Left ventricle myocardium inferior (tissue), 1 donor: Measurements from ENCODE around the gene ANKRD24. TPM values are rescaled to one million over a fixed set of nuclear protein-coding genes. Genes with fewer than 3 reads are reported as not detected.

Experiments
- DNase-seq: peaks from one replicate; pipeline ENCODE4 v3.0.0-alpha.2; 2020
- H3K27ac ChIP-seq: fragments of 200-600 bp; replicated peaks from 2 replicates; pipeline ENCODE4 v1.8.0; 2021
- H3K27me3 ChIP-seq: fragments of 200-600 bp; 2 replicates; pipeline ENCODE4 v1.8.0; 2021; ENCODE audit warnings: low read depth
- H3K36me3 ChIP-seq: fragments of 200-600 bp; 2 replicates; pipeline ENCODE4 v1.8.0; 2021
- H3K4me1 ChIP-seq: fragments of 200-600 bp; 2 replicates; pipeline ENCODE4 v1.8.0; 2021
- H3K4me3 ChIP-seq: fragments of 200-600 bp; 2 replicates; pipeline ENCODE4 v1.8.0; 2021; ENCODE audit warnings: mild to moderate bottlenecking, moderate library complexity
- H3K9me3 ChIP-seq: fragments of 200-600 bp; replicated peaks from 2 replicates; pipeline ENCODE4 v1.8.0; 2021
- CTCF ChIP-seq: fragments of 200-600 bp; IDR thresholded peaks from 2 replicates; pipeline ENCODE4 v1.8.0; 2021; ENCODE audit warnings: antibody characterized with exemption, mild to moderate bottlenecking, borderline replicate concordance
- intact Hi-C: fragments of 100-400 bp; cut with micrococcal nuclease; formaldehyde crosslinking; loops from one replicate; pipeline ENCODE4 v1.11.0; 2022
- total RNA-seq: library from RNA; stranded (reverse); fragmentation: NEBNext Ultra II Directional; extraction: Animal tissue kit (Norgen Biotek cat#: 25700); gene quantifications from one replicate; pipeline ENCODE4 v1.2.1, GENCODE V29; 2021
- donor health status: DM: no; HTN: yes; CAD: no; lungs with severe emphysema.

The ANKRD24 gene
- total RNA-seq, 1 donor from 2014 or later: 0.22 TPM

GRCh38 chr19:4201798-4202197 is 19.3 kb downstream of the ANKRD24 start:
- Histone ChIP-seq H3K9me3 (no peaks in the 10 kb centered on the region), H3K4me3 (no peak overlapping the region), H3K27me3 (peaks cover 34% of the 10 kb centered on the region), H3K27ac (no peak overlapping the region), H3K36me3 (no peaks in the 10 kb centered on the region), H3K4me1 (peaks cover 18% of the 10 kb centered on the region)
- no peak for TF ChIP-seq CTCF
- intact Hi-C loops: no loop called here
- DNase-seq: no peak

DNA sequence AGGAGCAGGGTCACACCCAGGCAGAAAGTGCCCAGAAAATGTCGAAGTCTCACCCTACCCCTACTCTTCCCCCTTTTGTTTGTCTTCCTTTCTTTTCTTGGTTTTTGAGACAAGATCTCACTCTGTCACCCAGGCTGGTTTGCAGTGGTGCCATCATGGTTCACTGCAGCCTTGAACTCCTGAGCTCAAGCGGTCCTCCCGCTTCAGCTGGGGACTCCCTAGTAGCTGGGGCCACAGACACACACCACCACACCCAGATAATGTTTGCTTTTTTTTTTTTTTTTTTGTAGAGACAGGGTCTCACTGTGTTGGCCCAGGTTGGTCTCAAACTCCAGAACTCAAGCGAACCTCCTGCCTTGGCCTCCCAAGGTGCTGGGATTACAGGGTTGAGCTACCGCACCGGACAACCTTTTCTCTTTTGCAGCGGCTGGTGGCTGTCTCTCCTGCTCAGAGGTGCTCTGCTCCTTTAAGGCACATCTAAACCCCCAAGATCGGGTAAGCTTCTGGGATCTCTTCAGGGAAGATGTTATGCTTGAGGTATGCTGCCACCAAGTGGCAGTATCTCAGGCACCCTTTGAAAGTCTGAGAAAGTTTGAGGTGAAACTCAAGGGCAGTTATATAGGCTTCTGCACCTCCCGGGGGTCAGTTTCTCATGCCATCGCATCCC is 24.5 kb downstream of the ANKRD24 start:
- H3K9me3 ChIP-seq: no peaks in the 10 kb centered on the region
- no peak overlapping the region for H3K27ac ChIP-seq
- intact Hi-C loops: no loop called here
- H3K4me3 ChIP-seq: no peak overlapping the region
- H3K4me1 ChIP-seq: peaks cover 11% of the 10 kb centered on the region
- peak; percentile 18 for TF ChIP-seq CTCF
- H3K27me3 ChIP-seq: peaks cover 39% of the 10 kb centered on the region
- no peak for DNase-seq
- no peaks in the 10 kb centered on the region for H3K36me3 ChIP-seq

DNA sequence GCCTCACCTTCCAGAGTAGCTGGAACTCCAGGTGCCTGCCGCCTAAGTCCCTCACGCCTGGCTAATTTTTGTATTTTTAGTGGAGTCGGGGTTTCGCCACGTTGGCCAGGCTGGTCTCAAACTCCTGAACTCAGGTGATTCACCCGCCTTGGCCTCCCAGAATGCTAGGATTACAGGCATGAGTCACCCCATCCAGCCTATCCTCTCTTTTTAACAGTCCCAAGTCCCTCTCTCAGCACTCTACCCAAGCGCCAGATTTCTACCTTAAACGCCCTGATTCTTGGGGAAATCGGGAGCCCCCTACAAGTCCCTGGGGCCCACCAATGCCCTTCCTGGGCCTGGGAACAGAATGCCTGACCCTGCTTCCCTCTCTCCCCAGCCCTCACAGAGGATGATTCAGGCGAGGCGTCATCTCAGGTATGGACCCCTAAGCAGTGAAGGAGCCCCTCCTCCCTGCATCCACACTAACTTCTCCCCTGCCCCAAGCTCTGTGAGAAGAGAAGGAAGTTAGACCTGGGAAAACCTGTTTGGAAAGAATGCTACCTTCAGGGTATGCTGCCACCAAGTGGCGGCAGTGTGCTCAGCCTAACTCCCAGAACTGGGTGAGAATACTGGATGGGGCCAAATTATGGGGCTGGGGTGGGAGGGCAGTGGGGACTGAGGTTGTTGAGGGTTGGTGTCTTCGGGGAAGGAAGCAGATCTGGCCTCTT is 26.1 kb downstream of the ANKRD24 start:
- no peak overlapping the region for H3K27ac ChIP-seq
- H3K4me3 ChIP-seq: no peak overlapping the region
- peaks cover 44% of the 10 kb centered on the region for H3K27me3 ChIP-seq
- TF ChIP-seq CTCF: peak; percentile 42
- no peak for DNase-seq
- no peaks in the 10 kb centered on the region for H3K9me3 ChIP-seq
- intact Hi-C loops: no loop called here
- peaks cover 11% of the 10 kb centered on the region for H3K4me1 ChIP-seq
- no peaks in the 10 kb centered on the region for H3K36me3 ChIP-seq

DNA sequence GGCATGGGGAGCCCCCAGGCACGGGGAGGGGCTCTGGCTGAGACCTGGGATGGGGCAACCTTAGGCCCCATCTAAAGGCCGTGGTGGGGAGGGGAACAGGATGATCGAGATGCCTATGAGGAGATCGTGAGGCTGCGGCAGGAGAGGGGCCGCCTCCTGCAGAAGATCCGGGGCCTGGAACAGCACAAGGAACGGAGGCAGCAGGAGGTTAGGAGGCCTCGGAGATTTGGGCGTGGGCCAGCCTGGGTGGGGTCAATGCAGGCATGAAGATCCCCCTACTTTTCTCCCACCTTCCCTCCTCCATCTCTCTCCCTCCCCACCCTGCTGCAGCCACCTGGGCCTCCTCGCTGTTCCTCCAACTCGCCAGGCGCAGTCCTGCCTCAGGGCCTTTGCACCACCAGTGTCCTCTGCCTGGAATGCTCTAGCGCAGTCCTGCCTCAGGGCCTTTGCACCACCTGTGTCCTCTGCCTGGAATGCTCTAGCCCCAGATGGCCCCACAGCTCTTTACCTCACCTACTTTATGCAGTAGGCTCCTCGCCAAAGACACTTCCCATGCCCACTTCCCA is 27.8 kb downstream of the ANKRD24 start:
- no peak for TF ChIP-seq CTCF
- Histone ChIP-seq H3K36me3 (no peaks in the 10 kb centered on the region), H3K4me1 (peaks cover 2% of the 10 kb centered on the region), H3K27me3 (peaks cover 55% of the 10 kb centered on the region), H3K27ac (no peak overlapping the region), H3K9me3 (no peaks in the 10 kb centered on the region), H3K4me3 (no peak overlapping the region)
- intact Hi-C loops: no loop called here
- DNase-seq: no peak

DNA sequence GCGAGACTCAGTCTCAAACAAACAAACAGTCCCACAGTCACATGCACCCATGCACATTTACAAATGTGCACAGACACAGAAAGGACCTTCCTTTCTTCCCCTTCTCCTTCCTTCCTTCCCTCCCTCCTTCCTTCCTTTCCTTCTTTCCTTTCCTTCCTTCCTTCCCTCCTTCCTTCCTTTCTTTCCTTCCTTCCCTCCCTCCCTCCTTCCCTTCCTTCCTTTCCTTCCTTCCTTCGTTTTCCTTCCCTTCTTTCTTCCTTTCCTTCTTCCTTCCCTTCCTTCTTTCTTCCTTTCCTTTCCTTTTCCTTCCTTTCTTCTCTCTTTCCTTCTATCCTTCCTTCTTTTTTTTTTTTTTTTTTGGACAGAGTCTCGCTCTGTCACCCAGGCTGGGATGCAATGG is 30.6 kb downstream of the ANKRD24 start:
- intact Hi-C loops: no loop called here
- H3K4me3 ChIP-seq: no peak overlapping the region
- H3K9me3 ChIP-seq: no peaks in the 10 kb centered on the region
- TF ChIP-seq CTCF: no peak
- no peaks in the 10 kb centered on the region for H3K4me1 ChIP-seq
- H3K36me3 ChIP-seq: no peaks in the 10 kb centered on the region
- DNase-seq: no peak
- peaks cover 46% of the 10 kb centered on the region for H3K27me3 ChIP-seq
- no peak overlapping the region for H3K27ac ChIP-seq
